Activated T-cell treated with anti-CD3 and anti-CD28 coated beads for 1 hour (primary cell): ENCODE results near the gene FRAS1.
"Not testable (repeated sequence)": the region's sequence is repeated elsewhere in the genome, so short reads cannot be mapped to it uniquely, and the experiment has no call there.

Source experiments
- DNase-seq: peaks from one replicate; pipeline ENCODE4 v3.0.0-alpha.2; 2020; ENCODE audit warnings: low read depth

The FRAS1 gene

DNA sequence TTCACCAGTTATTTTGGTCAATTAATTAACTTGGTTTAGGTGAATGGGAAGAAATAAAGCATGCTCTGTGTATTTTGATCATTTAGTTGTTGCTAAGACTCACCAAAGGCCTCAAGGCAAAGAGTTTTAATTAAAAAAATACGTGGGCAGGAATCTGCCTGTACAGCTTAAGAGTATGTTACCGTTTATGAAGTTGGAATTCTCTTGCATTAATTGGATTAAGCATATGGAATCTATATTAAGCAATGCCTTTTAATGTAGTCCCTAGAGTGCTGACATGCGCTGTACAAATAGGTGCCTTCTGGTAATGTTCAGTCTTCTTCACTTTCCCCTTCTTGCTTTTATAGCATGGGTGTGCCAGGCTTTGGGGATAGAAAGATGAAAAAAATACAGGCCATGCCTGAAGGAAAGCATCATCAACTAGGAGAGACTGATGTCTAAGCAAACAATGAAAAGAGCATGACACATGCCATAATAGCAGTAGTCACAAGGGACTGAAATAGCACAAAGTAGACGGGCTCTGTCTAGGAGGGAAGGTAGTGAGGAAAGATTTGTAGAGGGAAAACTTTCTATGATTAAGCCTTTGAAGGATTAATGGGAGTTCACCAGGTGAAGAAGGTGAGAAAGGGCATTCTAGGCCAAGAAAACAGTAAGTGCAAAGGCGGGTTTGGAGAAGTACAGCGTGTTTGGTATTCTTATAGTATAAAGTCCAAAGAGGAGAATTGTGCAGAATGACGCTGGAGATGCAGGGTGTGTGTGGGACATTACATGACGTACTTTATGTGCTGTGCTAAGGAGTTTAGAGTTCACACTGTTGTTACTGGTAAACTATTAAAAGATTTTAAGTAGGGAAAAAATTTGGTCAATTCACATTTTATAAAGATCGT, 268.4 kb downstream of the FRAS1 start:
- DNase-seq, result no peak

DNA sequence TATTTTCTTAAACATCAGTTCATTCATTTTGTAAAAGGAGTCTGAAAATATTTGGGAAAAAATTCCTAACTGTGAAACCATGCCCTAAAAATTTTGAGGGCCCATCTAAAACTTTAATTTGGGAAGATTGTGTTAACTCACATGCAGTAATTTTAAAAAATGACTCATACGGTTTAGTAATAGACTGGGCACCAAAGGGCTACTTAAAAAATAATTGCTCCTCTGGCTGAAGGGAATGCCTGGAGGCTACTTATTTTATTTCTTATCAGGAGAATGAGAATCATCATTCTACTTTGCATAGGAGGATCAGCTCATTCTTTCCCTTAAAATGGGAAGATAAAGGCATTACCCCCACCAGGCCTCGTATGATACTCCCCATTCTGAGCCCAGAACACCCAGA, 271.5 kb downstream of the FRAS1 start:
- not testable (repeated sequence) for DNase-seq

DNA sequence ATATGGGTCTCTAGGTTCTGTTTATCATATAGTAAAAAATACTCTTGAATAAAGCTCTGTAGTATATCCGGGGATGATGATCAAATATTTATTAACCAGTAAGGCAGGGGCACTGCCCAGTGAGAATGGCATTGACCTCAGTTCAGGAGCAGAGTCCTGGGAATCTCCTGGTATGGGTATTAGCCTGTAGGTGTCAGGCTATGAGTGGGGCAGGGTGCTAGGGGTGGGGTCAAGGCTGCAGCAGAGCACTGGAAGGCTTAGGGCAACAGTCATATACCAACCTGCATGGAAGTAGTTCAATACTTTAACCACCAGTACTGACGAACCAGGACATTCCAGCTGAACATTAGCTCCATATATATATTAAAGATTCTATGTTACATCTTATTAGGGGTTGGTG, 274.1 kb downstream of the FRAS1 start:
- DNase-seq, result no peak

DNA sequence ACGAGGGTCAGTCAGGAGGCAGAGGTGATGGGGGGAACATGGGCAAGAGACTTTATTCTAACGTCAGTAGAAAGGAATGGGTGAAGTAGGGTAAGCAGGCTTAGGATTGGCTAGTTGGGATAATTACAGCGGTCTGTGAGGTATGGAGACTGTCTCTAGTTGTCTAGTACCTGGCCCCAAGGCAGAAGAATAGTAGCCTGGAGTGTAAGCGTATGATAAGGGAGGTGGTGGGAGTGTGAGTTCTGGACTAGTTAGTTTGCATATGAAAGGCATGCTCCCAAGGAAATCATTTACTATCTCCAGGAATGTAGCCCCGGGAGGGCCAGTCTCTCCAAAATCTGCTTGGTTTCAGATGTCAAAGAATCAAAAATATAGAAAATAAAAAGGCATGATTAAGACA, 274.8 kb downstream of the FRAS1 start:
- DNase-seq, result no peak

DNA sequence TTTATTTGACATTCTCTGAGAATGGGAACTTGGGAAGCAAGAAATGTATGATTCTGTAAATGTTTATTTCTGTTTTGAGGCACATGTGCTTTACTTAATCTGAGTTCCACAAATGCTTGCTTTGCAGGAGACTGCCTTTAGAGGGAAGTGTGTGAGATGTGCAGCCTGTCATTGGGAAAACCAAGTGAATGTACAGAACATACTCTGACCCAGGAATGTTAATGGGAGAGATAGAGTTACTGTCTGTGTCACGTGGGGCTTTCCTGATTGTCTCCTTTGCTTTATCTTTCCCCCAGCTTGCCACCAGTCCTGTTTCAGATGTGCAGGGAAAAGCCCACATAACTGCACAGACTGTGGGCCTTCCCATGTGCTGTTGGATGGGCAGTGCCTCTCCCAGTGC, 275.9 kb downstream of the FRAS1 start:
- no peak for DNase-seq

DNA sequence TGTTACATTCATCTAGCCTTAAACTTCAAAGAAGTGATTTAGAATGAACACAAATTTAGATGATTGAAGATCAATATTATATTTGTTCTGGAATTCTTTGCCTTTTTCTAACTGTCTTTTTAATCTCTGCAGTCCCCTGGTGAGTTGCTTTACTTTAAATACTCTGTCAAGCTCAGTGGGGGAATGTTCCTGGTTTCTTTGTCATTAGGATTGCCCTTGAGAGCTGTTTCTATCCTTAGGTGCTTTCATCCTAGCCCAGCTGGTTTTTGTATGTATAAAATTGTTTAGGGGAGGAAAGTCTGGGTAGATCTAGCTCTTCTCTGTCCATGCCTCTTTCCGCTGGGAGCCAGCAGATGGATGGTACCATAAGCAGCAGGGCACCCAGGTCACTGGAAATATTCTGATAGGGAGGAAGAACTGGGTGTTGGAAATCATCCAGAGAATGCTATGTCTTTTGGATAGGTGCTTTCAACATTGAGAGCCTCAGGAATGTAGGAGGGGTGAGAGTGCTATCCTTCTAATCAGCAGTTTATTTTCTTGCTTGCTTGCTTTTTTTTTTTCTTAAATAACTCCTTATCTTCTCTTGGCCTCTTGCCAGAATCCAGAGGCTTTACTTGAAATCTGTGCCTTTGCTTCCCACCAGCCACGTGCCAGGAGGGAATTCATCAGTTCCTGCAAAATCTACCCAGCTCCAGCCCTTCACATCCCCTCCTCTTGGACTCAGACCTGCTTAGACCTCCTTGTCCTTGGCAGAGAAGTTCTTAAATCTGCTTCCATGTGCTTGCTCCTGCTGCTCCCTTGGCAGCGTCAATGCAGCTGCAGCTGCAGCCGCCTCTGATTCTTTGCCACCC, 279.2 kb downstream of the FRAS1 start:
- DNase-seq, result no peak

DNA sequence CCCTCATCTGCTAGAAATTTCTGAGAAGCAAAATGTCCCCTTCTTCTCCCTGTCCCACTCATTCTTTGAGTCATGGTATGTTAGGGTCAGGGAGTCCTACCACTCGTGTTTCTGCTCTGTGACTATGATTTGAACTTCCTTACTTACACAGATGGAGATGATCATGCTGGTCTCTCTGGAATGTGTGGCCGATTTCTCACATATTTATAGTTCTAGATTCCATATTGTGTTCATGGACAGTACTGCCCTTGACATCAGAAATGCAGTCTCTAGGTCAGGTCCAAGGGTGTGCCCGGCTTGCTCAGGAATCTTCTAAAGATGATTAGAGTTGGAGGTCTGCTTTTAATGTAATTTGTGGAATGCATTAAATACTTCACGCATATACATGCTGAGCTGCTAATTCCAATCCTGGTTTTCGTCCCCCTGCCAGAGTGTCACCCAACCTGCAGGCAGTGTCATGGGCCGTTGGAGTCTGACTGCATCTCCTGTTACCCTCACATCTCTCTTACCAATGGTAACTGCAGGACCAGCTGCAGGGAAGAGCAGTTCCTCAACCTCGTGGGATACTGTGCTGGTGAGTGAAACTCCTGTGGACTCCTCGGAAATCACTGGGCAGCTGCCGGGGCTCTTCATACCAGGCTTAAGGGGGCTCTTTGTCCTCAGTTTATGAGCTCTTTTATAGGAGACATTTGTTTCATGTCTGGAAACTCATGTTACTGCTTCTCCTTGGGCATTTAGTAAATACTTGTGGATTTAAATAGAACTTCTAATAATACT, 280.3 kb downstream of the FRAS1 start:
- DNase-seq, result no peak

DNA sequence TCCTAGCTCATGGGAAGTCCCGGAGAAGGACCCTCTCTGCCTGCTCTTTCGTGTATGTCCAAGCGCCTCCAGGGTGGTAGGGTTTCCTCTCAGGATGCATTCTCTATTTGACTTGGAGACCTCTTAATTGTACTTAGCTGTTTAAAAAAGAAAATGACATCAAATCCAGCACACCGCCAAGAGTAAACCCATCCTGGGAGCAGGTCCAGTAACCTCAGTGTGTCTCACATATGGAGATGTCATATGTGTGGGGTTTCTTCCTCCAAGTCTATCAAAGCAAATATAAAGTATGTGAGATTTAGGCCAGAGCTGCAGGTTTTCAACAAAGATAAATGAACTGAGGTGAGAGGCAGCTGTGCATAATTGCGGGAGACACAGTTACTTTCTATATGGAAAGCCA, 285.0 kb downstream of the FRAS1 start:
- no peak for DNase-seq

DNA sequence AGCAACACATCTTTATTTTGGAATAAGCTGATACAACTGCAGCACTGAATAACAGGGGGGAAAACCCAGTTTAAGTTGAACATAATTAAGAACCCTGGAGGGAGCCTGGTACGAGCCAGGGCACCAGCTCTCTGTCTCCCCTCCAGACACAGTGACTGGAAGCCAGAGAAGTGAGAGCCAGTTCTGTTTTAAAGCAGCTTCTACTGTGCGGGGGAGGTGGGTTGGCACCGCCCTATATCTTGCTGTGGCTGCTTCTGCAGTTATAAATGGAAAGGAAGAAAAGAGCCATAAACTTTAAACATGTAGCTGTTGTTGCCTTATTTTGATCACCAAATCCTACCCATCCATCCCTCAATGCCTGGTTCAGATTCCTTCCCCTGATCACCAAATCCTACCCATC, 286.6 kb downstream of the FRAS1 start:
- DNase-seq, result no peak

DNA sequence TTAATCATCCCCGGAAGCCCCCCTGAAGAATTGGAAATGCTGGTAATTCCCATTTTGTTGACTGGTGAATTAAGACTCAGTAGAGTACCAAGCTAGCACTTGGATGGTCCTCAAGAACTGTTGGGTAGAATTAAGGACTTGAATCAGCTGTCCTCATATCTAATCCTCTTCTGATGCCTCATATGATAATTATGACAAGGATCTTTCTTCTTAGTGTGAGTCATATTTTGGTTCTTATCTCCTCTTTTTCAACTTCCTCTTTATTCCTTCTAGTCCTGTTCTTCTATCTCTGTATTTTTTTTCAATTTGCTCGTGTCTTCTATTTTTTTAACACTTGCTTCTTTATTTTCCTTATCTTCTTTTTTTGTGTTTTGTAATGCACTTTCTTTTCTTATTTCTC, 288.1 kb downstream of the FRAS1 start:
- DNase-seq, result no peak

DNA sequence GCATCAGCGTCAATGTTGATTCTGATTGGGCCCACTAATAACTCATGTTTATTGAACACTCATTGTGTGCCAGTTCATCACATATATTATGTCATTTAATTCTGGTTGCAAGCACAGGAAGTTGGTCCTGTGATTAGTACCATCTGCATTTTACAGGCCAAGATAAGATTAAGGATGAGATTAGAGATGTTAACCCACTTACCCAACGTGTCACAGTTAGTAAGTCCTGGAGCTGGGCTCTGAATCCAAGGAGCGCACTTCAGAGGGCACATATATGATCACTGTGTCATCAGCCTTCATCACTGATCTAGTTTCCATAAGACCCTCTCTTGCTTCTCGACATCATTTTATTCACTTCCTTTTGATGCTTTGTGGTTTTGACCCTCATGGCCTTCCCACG, 289.1 kb downstream of the FRAS1 start:
- no peak for DNase-seq

DNA sequence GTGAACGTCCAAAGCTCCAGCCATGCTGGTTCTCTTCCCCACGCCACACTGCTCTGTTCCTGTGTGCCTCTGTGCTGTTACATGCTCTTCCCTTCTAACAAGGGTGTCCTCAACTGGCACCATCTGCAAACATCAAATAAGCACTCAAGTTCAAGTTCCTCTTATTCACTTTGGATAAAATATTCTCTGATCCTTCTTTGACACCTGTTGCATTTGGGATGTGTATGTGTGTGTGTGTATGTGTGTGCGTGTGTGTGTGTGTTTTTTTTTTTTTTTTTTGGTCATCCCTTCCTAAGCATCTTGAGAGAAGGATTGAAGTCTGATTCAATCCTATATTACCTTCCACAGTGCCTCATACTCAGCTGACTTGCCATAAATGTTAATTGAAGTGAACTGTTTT, 290.4 kb downstream of the FRAS1 start:
- no peak for DNase-seq

DNA sequence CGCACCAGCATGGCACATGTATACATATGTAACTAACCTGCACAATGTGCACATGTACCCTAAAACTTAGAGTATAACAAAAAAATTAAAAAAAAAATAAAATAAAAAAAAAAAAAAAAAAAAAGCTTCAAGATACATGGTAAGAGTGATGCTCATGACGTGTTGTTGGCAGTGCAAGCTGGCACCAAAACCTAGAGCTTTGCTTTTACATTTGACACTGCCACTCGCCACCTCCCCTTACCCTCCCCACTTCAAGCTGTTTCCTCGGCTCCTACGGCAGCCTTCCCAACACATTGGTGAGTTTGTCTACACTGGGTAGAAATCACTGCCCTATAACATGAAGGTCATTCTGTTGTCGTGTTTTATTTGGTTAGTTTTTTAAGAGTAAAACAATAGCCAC, 296.8 kb downstream of the FRAS1 start:
- DNase-seq, result no peak

DNA sequence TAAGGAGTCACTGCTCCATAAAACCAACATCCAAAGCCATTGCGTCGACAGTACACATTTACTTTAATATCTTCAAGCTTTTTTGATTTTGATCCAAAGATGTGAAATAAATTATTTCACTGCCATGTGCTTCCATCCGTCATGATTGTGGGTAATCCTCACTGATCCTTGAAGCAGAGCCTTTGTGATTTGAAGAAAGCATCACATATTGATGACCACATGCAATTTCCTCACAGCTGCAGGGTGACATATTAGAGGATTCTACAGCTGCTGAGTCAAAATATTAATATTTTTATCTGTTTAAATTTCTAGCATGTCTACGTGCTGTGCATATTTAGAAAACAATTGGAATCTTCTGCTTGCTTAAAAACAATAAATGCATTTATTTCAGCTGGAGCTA, 297.7 kb downstream of the FRAS1 start:
- no peak for DNase-seq

DNA sequence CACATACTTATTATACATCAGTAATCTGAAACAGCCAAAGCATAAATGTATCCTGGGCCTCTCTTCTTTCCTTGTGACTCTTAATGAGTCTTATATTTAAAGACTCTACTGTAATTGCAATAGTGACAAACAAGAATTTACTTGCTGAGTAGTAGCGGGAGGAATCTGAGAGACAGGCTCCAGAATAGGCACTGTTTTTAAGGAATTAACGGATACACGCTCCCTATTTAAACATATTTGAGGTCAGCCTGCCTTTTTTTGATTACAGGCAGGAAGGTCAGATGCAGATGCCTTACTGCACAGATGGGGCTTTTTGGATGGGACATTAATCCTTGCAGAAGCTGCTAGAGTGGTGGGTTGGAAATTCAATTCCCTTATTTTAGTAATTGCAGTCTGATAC, 298.2 kb downstream of the FRAS1 start:
- no peak for DNase-seq

DNA sequence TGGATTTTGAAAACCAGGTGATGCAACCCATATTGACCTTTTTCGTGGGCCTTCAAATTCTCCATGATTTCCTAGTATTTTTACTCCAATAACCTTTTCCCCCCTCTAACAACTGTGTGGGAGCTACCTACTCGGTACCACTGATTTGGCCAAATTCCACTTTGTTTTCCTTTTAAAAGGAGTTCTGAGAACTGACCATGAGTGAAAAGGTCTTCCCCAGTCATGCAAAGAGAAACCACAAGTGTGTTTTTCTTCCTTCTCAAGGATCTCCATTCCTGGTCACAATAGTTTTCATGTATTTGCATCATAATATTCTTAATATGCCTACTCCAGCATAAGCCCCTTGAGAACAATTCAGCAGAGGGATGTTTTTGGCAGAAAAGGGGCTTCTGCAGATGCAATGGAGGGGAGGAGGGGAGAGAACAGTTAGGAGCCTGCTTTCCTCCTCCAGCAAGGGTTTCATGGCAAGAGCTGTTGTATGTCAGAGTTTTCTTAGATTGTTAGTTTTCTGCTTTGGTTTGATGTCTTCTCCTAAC, 299.2 kb downstream of the FRAS1 start:
- no peak for DNase-seq

DNA sequence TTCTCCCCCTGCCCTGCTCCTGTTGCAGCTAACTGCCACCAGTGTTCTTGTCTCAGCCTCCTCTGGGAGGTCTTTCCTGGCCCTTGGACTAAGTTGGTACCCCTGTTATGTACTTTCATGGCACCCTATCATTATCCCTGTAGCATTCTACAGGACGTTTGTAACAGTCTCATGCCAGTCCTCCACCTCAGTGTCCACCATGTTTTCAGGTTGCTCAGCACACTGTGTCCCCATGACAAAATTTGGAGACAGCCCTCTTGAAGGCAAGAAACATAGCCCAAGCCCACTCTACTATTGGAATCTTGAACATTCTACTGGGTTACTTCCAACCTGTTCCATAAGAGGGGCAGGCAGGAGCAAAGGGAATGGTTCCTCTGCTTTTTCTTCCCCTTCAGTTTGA, 300.0 kb downstream of the FRAS1 start:
- no peak for DNase-seq

DNA sequence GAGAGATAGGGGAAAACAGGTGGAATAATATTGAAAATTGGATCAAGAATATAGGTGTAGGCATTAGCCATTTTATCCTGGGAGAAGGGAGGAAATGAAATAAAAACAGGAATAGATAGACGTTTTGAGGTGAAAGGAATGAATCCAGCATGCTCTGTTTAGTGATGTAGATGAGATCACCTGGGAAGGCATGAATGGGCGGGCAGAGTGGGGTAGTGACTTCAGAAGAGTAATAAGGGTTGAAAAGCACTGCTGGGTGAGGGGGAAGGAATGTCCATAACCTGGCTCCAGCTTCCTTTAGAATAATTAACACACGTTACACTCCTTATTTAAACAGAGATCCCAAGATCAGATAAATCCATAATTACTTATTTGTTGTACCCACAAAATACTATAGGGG, 303.3 kb downstream of the FRAS1 start:
- no peak for DNase-seq

DNA sequence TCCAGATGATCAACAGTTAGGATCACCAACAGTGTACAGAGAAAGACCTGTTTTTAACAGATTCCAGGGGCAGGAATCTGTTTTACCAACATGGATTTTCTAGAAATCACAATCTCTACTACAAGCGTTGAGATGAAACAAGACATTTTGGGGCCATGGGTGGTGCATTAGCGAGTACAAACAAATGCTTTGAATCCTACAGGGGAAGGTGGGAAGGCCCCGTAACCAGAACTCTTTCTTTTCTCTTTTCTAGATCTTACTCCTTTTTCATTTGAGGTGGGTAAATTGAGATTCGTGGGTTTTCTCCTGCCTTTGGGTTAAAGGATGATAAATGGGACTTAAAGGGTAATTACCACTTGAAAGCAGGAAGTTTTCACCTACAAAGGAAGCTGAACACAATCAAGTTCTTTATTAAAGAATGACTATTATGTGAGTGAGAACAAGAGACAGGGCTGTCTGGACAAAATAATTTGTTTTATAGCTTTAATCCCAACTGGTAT, 304.5 kb downstream of the FRAS1 start:
- DNase-seq, result no peak

DNA sequence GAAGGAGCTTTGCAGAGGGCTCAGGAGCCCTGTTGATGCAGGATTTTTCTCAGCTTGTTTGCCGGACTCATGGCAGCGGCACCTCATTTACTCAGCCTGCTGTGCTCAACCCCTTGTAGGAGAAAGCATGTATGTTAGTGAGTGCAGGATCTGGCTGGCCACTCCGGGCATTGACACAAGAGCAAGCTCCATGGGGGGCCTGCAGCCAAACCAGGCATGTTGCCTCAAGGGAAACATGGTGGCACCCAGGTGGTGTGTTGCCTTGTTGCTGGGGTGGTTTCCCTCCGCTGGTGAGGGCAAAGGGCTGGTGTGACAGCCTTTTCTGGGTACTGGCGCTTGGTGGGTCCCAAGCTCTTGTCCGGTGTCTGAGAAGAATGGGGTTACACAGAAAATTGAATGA, 305.2 kb downstream of the FRAS1 start:
- no peak for DNase-seq

DNA sequence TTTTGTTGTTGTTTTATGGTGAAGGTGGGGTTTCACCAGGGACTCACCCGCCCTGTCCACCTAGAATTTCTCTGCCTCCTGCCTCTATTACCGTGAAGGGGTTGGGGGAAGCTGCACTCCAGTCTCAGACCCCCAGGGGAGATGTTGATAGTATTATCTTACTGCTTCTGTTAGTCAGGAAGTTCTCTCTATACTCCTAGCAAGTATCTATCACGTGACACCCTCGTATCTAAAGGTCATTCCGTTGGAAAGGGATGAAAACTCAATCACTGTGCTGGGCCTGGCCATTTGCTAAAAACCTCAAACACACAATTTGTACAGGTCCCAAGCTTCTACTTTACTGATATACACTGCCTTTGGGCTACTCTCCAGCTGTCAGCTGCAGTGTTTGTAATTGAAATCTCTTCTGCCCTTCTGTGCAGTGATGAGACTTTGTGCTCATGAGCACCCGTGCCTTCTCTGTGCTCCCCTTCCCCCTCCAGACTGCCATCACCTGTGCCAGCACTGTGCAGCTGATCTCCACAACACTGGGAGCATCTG, 306.0 kb downstream of the FRAS1 start:
- no peak for DNase-seq

DNA sequence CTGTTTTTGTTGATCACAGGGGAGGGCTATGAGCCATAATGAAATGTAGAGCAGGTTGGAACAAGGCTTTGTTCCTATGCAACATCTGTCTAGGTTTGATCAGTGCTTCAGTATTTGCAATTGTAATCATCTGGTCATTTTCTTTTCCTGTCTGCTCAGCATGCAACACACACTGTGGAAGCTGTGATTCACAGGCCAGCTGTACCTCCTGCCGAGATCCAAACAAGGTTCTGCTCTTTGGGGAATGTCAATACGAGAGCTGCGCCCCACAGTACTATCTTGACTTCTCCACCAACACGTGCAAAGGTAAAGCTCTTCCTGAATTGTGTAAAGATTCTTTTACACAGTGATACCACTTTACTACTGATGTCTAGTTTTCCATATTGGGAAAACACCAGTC, 312.6 kb downstream of the FRAS1 start:
- no peak for DNase-seq
